Body of pancreas (tissue), 4 donors: Measurements from ENCODE around the gene GDPD5. TPM values are rescaled to one million over a fixed set of nuclear protein-coding genes. Genes with fewer than 3 reads are reported as not detected.

Source experiments
- ATAC-seq: fragments of 150-250 bp; one replicate; pipeline ENCODE4 v1.9.1; 2016
- DNase-seq, 4 donors: peaks; one replicate each; pipeline ENCODE4 v3.0.0-alpha.2; 2019
- H3K27ac ChIP-seq, 4 donors: fragments of 200-600 bp; sonication (generic); 1 replicate in 3 of 4; 2 replicates in 1 of 4; pipeline versions ENCODE4 v1.5.1 to v1.6.1; 2016 to 2019; ENCODE audit warnings: mild to moderate bottlenecking in 1 of 4, mixed read lengths in 1 of 4, moderate library complexity in 1 of 4
- H3K27me3 ChIP-seq, 2 donors: fragments of 200-600 bp; sonication (generic); one replicate each; pipeline ENCODE4 v1.6.0; 2016; ENCODE audit warnings: mild to moderate bottlenecking in 1 of 2
- H3K36me3 ChIP-seq, 2 donors: fragments of 200-600 bp; sonication (generic); replicated peaks in 1 of 2; 2 replicates each; pipeline ENCODE4 v1.5.1; 2016; ENCODE audit warnings: low read depth in 2 of 2; ENCODE audit not compliant: insufficient read depth in 1 of 2
- H3K4me1 ChIP-seq: fragments of 200-600 bp; sonication (generic); one replicate; pipeline ENCODE4 v1.6.0; 2016
- H3K4me3 ChIP-seq, 2 donors: fragments of 200-600 bp; sonication (generic); 1 replicate in 1 of 2; 2 replicates in 1 of 2; pipeline ENCODE4 v1.5.1; 2016 to 2019
- H3K9me3 ChIP-seq, 3 donors: fragments of 200-600 bp; sonication (generic); 1 replicate in 2 of 3; 2 replicates in 1 of 3; pipeline ENCODE4 v1.5.1; 2016
- CTCF ChIP-seq, 7 experiments: fragments of 450-650 bp in 4 of 7; fragments of 200-600 bp in 3 of 7; sonication (generic) in 3 of 7; IDR thresholded peaks; one replicate each; pipeline ENCODE4 v1.5.1; 2016 to 2019; ENCODE audit warnings: antibody characterized with exemption in 7 of 7
- POLR2A ChIP-seq, 3 donors: fragments of 450-650 bp; IDR thresholded peaks; one replicate each; pipeline ENCODE4 v1.6.1; 2016; ENCODE audit warnings: antibody characterized with exemption in 3 of 3, mild to moderate bottlenecking in 2 of 3
- WGBS, 2 donors: methylation state at CpG; one replicate each; pipeline ENCODE4 v1.1.5; 2017; 5-methylcytosine and 5-hydroxymethylcytosine counted together
- intact Hi-C: fragments of 100-400 bp; cut with DNase I; formaldehyde crosslinking; loops from one replicate; pipeline ENCODE4 v1.15.1; 2023
- total RNA-seq, 2 donors: library from RNA; depleted of rRNA; stranded (reverse); fragments of >200 nt; gene quantifications; one replicate each; pipeline ENCODE4 v1.1.0, GENCODE V29; 2016

The GDPD5 gene
- total RNA-seq, 2 donors from 2014 or later = 29.6 to 73.2 TPM

- no peaks in the 10 kb centered on the region for H3K9me3 ChIP-seq
- ATAC-seq (no peak), DNase-seq (no peak)
- no peak overlapping the region for H3K27ac ChIP-seq
- H3K4me3 ChIP-seq = no peak overlapping the region
- peaks cover 9 to 27% of the 10 kb centered on the region in 2 donors for H3K36me3 ChIP-seq
- WGBS, 2 donors = 72 to 76% methylated on average over 4 to 9 of the region's 9 CpGs
- H3K27me3 ChIP-seq = no peaks in the 10 kb centered on the region
- H3K4me1 ChIP-seq = peaks cover 10% of the 10 kb centered on the region
- TF ChIP-seq POLR2A (IDR thresholded peaks at IDR 0.05) (no peak), CTCF (IDR thresholded peaks at IDR 0.05) (no peak)
- intact Hi-C loops = no loop called here
Measured at GRCh38 chr11:75570559-75571139, 44.9 kb upstream of the GDPD5 start.

DNA sequence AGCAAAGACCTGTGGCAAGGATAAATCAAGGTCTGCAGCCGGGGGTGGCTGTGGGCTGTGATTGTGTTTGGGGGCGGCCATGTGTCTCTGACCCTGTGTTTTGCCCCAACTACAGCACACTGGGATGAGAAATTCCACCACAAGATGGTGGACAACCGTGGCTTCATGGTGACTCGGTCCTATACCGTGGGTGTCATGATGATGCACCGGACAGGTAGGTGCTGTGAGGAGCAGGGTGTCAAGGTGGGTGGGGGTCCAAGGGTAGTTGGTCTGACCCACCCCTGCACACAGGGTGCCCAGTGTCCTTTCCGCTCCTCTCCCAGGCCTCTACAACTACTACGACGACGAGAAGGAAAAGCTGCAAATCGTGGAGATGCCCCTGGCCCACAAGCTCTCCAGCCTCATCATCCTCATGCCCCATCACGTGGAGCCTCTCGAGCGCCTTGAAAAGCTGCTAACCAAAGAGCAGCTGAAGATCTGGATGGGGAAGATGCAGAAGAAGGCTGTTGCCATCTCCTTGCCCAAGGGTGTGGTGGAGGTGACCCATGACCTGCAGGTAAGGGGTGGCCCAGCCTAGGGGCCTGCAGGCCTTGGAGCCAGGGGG is 43.0 kb upstream of the GDPD5 start:
- Histone ChIP-seq H3K36me3 (peaks cover 9 to 27% of the 10 kb centered on the region in 2 donors), H3K27me3 (no peaks in the 10 kb centered on the region), H3K9me3 (no peaks in the 10 kb centered on the region), H3K27ac (no peak overlapping the region), H3K4me1 (peaks cover 29% of the 10 kb centered on the region), H3K4me3 (no peak overlapping the region)
- 87 to 94% methylated on average over 6 to 14 of the region's 14 CpGs for WGBS, 2 donors
- intact Hi-C loops = no loop called here
- DNase-seq (no peak), ATAC-seq (no peak)
- TF ChIP-seq CTCF (IDR thresholded peaks at IDR 0.05) (no peak), POLR2A (IDR thresholded peaks at IDR 0.05) (no peak)

DNA sequence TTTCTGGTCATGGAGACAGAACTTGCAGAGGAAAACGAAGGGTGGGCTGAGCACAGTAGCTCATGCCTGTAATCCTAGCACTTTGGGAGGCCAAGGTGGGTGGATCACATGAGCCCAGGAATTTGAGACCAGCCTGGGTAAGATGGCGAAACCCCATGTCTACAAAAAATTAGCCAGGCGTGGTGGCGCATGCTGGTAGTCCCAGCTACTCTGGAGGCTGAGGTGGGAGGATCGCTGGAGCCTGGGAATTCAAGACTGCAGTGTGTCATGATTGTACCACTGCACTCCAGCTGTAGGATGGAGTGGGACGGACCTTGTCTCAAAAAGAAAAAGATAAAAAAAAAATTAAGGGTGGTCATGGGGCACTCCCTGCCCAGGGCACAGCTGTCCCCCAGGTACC is 42.2 kb upstream of the GDPD5 start:
- no peak for DNase-seq
- Histone ChIP-seq H3K9me3 (no peaks in the 10 kb centered on the region), H3K36me3 (peaks cover 9 to 27% of the 10 kb centered on the region in 2 donors), H3K27me3 (no peaks in the 10 kb centered on the region), H3K4me3 (no peak overlapping the region), H3K4me1 (peaks cover 36% of the 10 kb centered on the region), H3K27ac (no peak overlapping the region)
- intact Hi-C loops = no loop called here
- TF ChIP-seq CTCF (IDR thresholded peaks at IDR 0.05) (no peak), POLR2A (IDR thresholded peaks at IDR 0.05) (no peak)
- WGBS, 2 donors = 91 to 93% methylated on average over 6 of the region's 6 CpGs
- no peak for ATAC-seq

GRCh38 chr11:75566763-75567279 is 41.1 kb upstream of the GDPD5 start:
- intact Hi-C loops = no loop called here
- 91 to 96% methylated on average over 23 to 34 of the region's 34 CpGs for WGBS, 2 donors
- Histone ChIP-seq H3K4me1 (peaks cover 36% of the 10 kb centered on the region), H3K27me3 (no peaks in the 10 kb centered on the region), H3K9me3 (no peaks in the 10 kb centered on the region), H3K27ac (no peak overlapping the region), H3K4me3 (no peak overlapping the region), H3K36me3 (peaks cover 2 to 24% of the 10 kb centered on the region in 2 donors)
- TF ChIP-seq POLR2A (IDR thresholded peaks at IDR 0.05) (no peak), CTCF (IDR thresholded peaks at IDR 0.05) (no peak)
- ATAC-seq (no peak), DNase-seq (no peak)
